Measurements from ENCODE around the gene RIOX2. TPM values are rescaled to one million over a fixed set of nuclear protein-coding genes. Genes with fewer than 3 reads are reported as not detected.

Gene RIOX2
- total RNA-seq, 1 donor from 2014 or later, result 20.2 TPM

DNA sequence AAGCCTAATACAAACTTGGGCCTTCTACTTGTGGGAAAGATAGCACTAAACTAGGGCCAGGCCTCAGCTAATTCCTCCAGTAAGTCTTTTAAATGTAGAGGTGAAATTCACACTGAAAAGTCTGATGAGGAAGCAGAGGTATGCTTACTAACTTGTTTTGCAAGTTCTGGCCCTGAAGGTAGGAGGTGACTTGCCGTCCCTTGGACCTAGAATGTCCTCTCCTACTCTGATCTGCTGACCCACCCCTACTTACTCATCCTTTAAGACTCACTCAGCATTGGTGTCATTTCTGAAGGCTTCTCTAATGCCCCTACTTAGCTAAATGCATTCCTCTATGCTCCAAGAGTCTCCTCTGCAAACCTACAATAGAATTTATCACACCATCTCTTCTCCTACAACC, 19.4 kb downstream of the RIOX2 start:
- Histone ChIP-seq H4K20me1 (ENCODE audit: insufficient read depth, low read length) (peaks cover 13% of the 10 kb centered on the region), H3K27me3 (ENCODE audit: insufficient read depth, low read length) (no peaks in the 10 kb centered on the region), H3K4me2 (ENCODE audit: low read length) (no peak overlapping the region), H2AFZ (ENCODE audit: low read depth, low read length) (no peak overlapping the region), H3K4me3 (ENCODE audit: insufficient read depth, low read depth, low read length) (no peak overlapping the region), H3K4me1 (ENCODE audit: insufficient read depth, low read length) (no peaks in the 10 kb centered on the region), H3K79me2 (ENCODE audit: insufficient read depth, low read length) (no peaks in the 10 kb centered on the region), H3K9me3 (ENCODE audit: insufficient read depth, low read depth, low read length) (no peaks in the 10 kb centered on the region), H3K27ac (ENCODE audit: low read depth, low read length) (no peak overlapping the region), H3K36me3 (ENCODE audit: insufficient read depth, low read length) (peaks cover 41% of the 10 kb centered on the region), H3K9ac (ENCODE audit: low read length) (no peak overlapping the region)
- Mint-ChIP-seq H3K4me3 (ENCODE audit: unreplicated experiment) (no peak overlapping the region), H3K9me3 (ENCODE audit: unreplicated experiment) (no peaks in the 10 kb centered on the region), H3K27ac (ENCODE audit: unreplicated experiment) (no peak overlapping the region), H3K36me3 (ENCODE audit: low read depth, unreplicated experiment) (peaks cover 18% of the 10 kb centered on the region), H3K27me3 (ENCODE audit: low read depth, unreplicated experiment) (no peaks in the 10 kb centered on the region), H3K4me1 (ENCODE audit: low read depth, unreplicated experiment) (peaks cover 4% of the 10 kb centered on the region)
- DNase-seq (ENCODE audit: low read depth) (no peak), FAIRE-seq (no peak)
- no peak for TF ChIP-seq EZH2 (IDR thresholded peaks at IDR 0.05; ENCODE audit: insufficient read depth, low read length)
- TF ChIP-seq, protein P1, sequence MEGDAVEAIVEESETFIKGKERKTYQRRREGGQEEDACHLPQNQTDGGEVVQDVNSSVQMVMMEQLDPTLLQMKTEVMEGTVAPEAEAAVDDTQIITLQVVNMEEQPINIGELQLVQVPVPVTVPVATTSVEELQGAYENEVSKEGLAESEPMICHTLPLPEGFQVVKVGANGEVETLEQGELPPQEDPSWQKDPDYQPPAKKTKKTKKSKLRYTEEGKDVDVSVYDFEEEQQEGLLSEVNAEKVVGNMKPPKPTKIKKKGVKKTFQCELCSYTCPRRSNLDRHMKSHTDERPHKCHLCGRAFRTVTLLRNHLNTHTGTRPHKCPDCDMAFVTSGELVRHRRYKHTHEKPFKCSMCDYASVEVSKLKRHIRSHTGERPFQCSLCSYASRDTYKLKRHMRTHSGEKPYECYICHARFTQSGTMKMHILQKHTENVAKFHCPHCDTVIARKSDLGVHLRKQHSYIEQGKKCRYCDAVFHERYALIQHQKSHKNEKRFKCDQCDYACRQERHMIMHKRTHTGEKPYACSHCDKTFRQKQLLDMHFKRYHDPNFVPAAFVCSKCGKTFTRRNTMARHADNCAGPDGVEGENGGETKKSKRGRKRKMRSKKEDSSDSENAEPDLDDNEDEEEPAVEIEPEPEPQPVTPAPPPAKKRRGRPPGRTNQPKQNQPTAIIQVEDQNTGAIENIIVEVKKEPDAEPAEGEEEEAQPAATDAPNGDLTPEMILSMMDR (IDR thresholded peaks at IDR 0.05; ENCODE audit: insufficient read depth, low read depth, low read length), result no peak

DNA sequence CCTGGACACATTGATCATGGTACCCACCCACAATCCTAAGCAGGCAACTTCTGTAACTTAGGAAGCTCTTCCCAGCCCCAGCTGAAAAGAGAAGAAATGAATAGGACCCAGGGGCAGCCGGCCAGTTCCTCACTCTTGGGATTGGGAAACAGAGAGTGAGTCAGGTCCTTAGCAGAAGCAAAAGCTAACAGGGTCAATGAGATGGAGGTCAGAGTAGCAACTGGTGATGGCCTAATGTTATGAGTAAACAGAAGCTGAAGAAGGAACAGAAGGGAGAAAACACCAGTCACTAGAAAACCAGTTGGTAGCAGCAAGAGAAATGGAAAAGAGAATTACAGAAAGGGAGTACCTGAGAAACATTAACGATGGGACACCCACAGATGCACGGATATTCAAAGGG, 20.0 kb downstream of the RIOX2 start:
- FAIRE-seq, result no peak
- H3K9me3 ChIP-seq (ENCODE audit: insufficient read depth, low read depth, low read length), result no peaks in the 10 kb centered on the region
- H3K4me2 ChIP-seq (ENCODE audit: low read length), result no peak overlapping the region
- no peaks in the 10 kb centered on the region for H3K4me1 ChIP-seq (ENCODE audit: insufficient read depth, low read length)
- H2AFZ ChIP-seq (ENCODE audit: low read depth, low read length), result no peak overlapping the region
- no peak for DNase-seq (ENCODE audit: low read depth)
- H3K79me2 ChIP-seq (ENCODE audit: insufficient read depth, low read length), result no peaks in the 10 kb centered on the region
- H3K27me3 ChIP-seq (ENCODE audit: insufficient read depth, low read length), result no peaks in the 10 kb centered on the region
- H3K36me3 Mint-ChIP-seq (ENCODE audit: low read depth, unreplicated experiment), result peaks cover 18% of the 10 kb centered on the region
- no peak overlapping the region for H3K4me3 ChIP-seq (ENCODE audit: insufficient read depth, low read depth, low read length)
- H3K27me3 Mint-ChIP-seq (ENCODE audit: low read depth, unreplicated experiment), result no peaks in the 10 kb centered on the region
- H3K4me1 Mint-ChIP-seq (ENCODE audit: low read depth, unreplicated experiment), result peaks cover 4% of the 10 kb centered on the region
- no peak overlapping the region for H3K27ac Mint-ChIP-seq (ENCODE audit: unreplicated experiment)
- peaks cover 9% of the 10 kb centered on the region for H4K20me1 ChIP-seq (ENCODE audit: insufficient read depth, low read length)
- H3K9ac ChIP-seq (ENCODE audit: low read length), result no peak overlapping the region
- peaks cover 41% of the 10 kb centered on the region for H3K36me3 ChIP-seq (ENCODE audit: insufficient read depth, low read length)
- no peak overlapping the region for H3K4me3 Mint-ChIP-seq (ENCODE audit: unreplicated experiment)
- H3K27ac ChIP-seq (ENCODE audit: low read depth, low read length), result no peak overlapping the region
- TF ChIP-seq EZH2 (IDR thresholded peaks at IDR 0.05; ENCODE audit: insufficient read depth, low read length), result no peak
- TF ChIP-seq, protein P1 (IDR thresholded peaks at IDR 0.05; ENCODE audit: insufficient read depth, low read depth, low read length), result no peak
- H3K9me3 Mint-ChIP-seq (ENCODE audit: unreplicated experiment), result no peaks in the 10 kb centered on the region

DNA sequence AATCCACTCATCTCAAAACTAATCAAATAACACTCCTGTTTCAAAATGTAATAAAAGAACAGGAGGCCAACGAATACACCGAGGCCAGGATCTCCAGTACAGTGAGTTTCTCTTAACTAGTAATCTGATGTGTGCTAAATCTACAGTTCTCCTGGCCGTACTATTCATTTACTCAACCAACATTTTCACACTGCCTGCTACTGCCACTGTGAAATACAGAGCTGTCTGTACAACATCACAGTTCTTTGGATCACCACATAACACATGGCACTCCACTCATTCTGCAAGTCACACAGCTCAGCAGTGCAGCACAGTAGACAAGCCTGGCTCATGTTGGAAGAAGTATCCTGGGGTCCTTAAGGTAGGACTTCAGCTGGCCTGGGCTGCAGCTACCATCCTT, 21.9 kb downstream of the RIOX2 start:
- no peaks in the 10 kb centered on the region for H3K9me3 Mint-ChIP-seq (ENCODE audit: unreplicated experiment)
- H3K27me3 Mint-ChIP-seq (ENCODE audit: low read depth, unreplicated experiment), result no peaks in the 10 kb centered on the region
- Histone ChIP-seq H3K9ac (ENCODE audit: low read length) (no peak overlapping the region), H3K36me3 (ENCODE audit: insufficient read depth, low read length) (peaks cover 51% of the 10 kb centered on the region), H3K9me3 (ENCODE audit: insufficient read depth, low read depth, low read length) (no peaks in the 10 kb centered on the region), H3K27me3 (ENCODE audit: insufficient read depth, low read length) (no peaks in the 10 kb centered on the region), H3K4me2 (ENCODE audit: low read length) (no peak overlapping the region), H3K4me3 (ENCODE audit: insufficient read depth, low read depth, low read length) (no peak overlapping the region), H3K4me1 (ENCODE audit: insufficient read depth, low read length) (no peaks in the 10 kb centered on the region), H2AFZ (ENCODE audit: low read depth, low read length) (no peak overlapping the region), H3K79me2 (ENCODE audit: insufficient read depth, low read length) (no peaks in the 10 kb centered on the region), H4K20me1 (ENCODE audit: insufficient read depth, low read length) (peaks cover 9% of the 10 kb centered on the region), H3K27ac (ENCODE audit: low read depth, low read length) (no peak overlapping the region)
- peaks cover 4% of the 10 kb centered on the region for H3K4me1 Mint-ChIP-seq (ENCODE audit: low read depth, unreplicated experiment)
- no peak for TF ChIP-seq EZH2 (IDR thresholded peaks at IDR 0.05; ENCODE audit: insufficient read depth, low read length)
- TF ChIP-seq, protein P1 (IDR thresholded peaks at IDR 0.05; ENCODE audit: insufficient read depth, low read depth, low read length), result no peak
- H3K4me3 Mint-ChIP-seq (ENCODE audit: unreplicated experiment), result no peak overlapping the region
- peaks cover 21% of the 10 kb centered on the region for H3K36me3 Mint-ChIP-seq (ENCODE audit: low read depth, unreplicated experiment)
- H3K27ac Mint-ChIP-seq (ENCODE audit: unreplicated experiment), result no peak overlapping the region
- DNase-seq (ENCODE audit: low read depth), result no peak
- no peak for FAIRE-seq
